Activated CD8-positive, alpha-beta memory T cell treated with anti-CD3 and anti-CD28 coated beads, Interleukin-2, amount 50 U/mL, for 1 hour (primary cell): ENCODE measurements around the gene MYH3.
"Not testable (repeated sequence)": the region's sequence is repeated elsewhere in the genome, so short reads cannot be mapped to it uniquely, and the experiment has no call there.

Source experiments
- DNase-seq: peaks from one replicate; pipeline ENCODE4 v3.0.0-alpha.2; 2020; ENCODE audit errors: extremely low read depth

Gene MYH3

GRCh38 chr17:10657148-10657547 is at the start of gene MYH3:
TSS of gene MYH3 (minus strand) at chr17:10657309. CDS start at chr17:10655064, 2,245 bp downstream.
- no peak for DNase-seq

GRCh38 chr17:10705727-10706126 is 48.6 kb upstream of the MYH3 start:
- DNase-seq = no peak

- DNase-seq = no peak
Observed at GRCh38 chr17:10702574-10702973, 45.5 kb upstream of the MYH3 start.

GRCh38 chr17:10699856-10700255 is 42.7 kb upstream of the MYH3 start:
- no peak for DNase-seq

- no peak for DNase-seq
Observed at GRCh38 chr17:10698096-10698818, 41.1 kb upstream of the MYH3 start.

- DNase-seq = peak; percentile 71
Observed at GRCh38 chr17:10697092-10698081, 40.3 kb upstream of the MYH3 start, which contains the start of the genes ADPRM and SCO1. TSS of gene ADPRM (plus strand) at chr17:10697594. CDS start at chr17:10704927, 7,333 bp downstream. TSS of gene SCO1 (minus strand) at chr17:10697533. CDS start at chr17:10697507, 26 bp downstream.

- DNase-seq = not testable (repeated sequence)
Observed at GRCh38 chr17:10695875-10696407, 38.8 kb upstream of the MYH3 start.

- DNase-seq = no peak
Observed at GRCh38 chr17:10687499-10687898, 30.4 kb upstream of the MYH3 start.

GRCh38 chr17:10683853-10684252 is 26.7 kb upstream of the MYH3 start:
- no peak for DNase-seq

GRCh38 chr17:10681866-10682446 is 24.8 kb upstream of the MYH3 start:
- DNase-seq = no peak

- no peak for DNase-seq
Observed at GRCh38 chr17:10674704-10675103, 17.6 kb upstream of the MYH3 start.

GRCh38 chr17:10673312-10673711 is 16.2 kb upstream of the MYH3 start:
- DNase-seq = no peak

- no peak for DNase-seq
Observed at GRCh38 chr17:10668775-10669174, 11.7 kb upstream of the MYH3 start.

GRCh38 chr17:10666906-10667305 is 9.8 kb upstream of the MYH3 start:
- DNase-seq = no peak

GRCh38 chr17:10664571-10664970 is 7.5 kb upstream of the MYH3 start:
- no peak for DNase-seq

- DNase-seq = no peak
Observed at GRCh38 chr17:10663231-10663630, 6.1 kb upstream of the MYH3 start.

GRCh38 chr17:10661437-10661836 is 4.3 kb upstream of the MYH3 start:
- no peak for DNase-seq

- no peak for DNase-seq
Observed at GRCh38 chr17:10657879-10658278, 770 bp upstream of the MYH3 start.

- no peak for DNase-seq
Observed at GRCh38 chr17:10653987-10654386, 3.1 kb downstream of the MYH3 start.

GRCh38 chr17:10652984-10653659 is 4.0 kb downstream of the MYH3 start:
- no peak for DNase-seq

GRCh38 chr17:10651927-10652326 is 5.2 kb downstream of the MYH3 start:
- DNase-seq = no peak
